Smooth muscle cell (in vitro differentiated cells): ENCODE data around the gene PHKB. TPM values are rescaled to one million over a fixed set of nuclear protein-coding genes. Genes with fewer than 3 reads are reported as not detected.

Source experiments
- DNase-seq: peaks from one replicate; lab custom pipeline; 2025; ENCODE audit not compliant: unreplicated experiment; lab: John Stamatoyannopoulos, UW
- H2AFZ ChIP-seq: fragments of 200-600 bp; sonication (generic); 2 replicates; pipeline ENCODE4 v1.6.0; 2016; ENCODE audit warnings: antibody characterized with exemption, low read depth, mild to moderate bottlenecking
- H3F3A ChIP-seq: fragments of 200-600 bp; sonication (generic); 2 replicates; pipeline ENCODE4 v1.6.0; 2017; ENCODE audit warnings: antibody characterized with exemption, low read depth
- H3K27ac ChIP-seq: fragments of 200-600 bp; sonication (generic); 2 replicates; pipeline ENCODE4 v1.5.1; 2016; ENCODE audit warnings: low read depth, mild to moderate bottlenecking
- H3K27me3 ChIP-seq: fragments of 200-600 bp; sonication (generic); 2 replicates; pipeline ENCODE4 v1.6.1; 2016; ENCODE audit warnings: low read depth, mild to moderate bottlenecking
- H3K36me3 ChIP-seq: fragments of 200-600 bp; sonication (generic); 2 replicates; pipeline ENCODE4 v1.5.1; 2016; ENCODE audit warnings: low read depth
- H3K4me1 ChIP-seq: fragments of 200-600 bp; sonication (generic); 2 replicates; pipeline ENCODE4 v1.5.1; 2016; ENCODE audit warnings: low read depth
- H3K4me2 ChIP-seq: fragments of 200-600 bp; sonication (generic); 2 replicates; pipeline ENCODE4 v1.6.0; 2016; ENCODE audit warnings: mild to moderate bottlenecking
- H3K4me3 ChIP-seq: fragments of 200-600 bp; sonication (generic); 2 replicates; pipeline ENCODE4 v1.5.1; 2016; ENCODE audit warnings: mild to moderate bottlenecking
- H3K79me2 ChIP-seq: fragments of 200-600 bp; sonication (generic); 2 replicates; pipeline ENCODE4 v1.6.0; 2016; ENCODE audit warnings: low read depth, mild to moderate bottlenecking
- H3K9ac ChIP-seq: fragments of 200-600 bp; sonication (generic); 2 replicates; pipeline ENCODE4 v1.6.0; 2016; ENCODE audit warnings: low read depth
- H3K9me3 ChIP-seq: fragments of 200-600 bp; sonication (generic); replicated peaks from 2 replicates; pipeline ENCODE4 v1.5.1; 2016; ENCODE audit warnings: low read depth
- H4K20me1 ChIP-seq: fragments of 200-600 bp; sonication (generic); 2 replicates; pipeline ENCODE4 v1.6.0; 2016; ENCODE audit warnings: low read depth
- WGBS: methylation state at CpG from one replicate; pipeline ENCODE4 v1.1.7; 2016; ENCODE audit warnings: low lambda C conversion rate; 5-methylcytosine and 5-hydroxymethylcytosine counted together
- polyA plus RNA-seq: library from polyadenylated mRNA; unstranded; fragments of >200 nt; fragmentation: Nextera tagmentation; extraction: Ambion mirVana; gene quantifications from 2 replicates; pipeline ENCODE4 v1.2.1, GENCODE V29; 2016
- total RNA-seq: library from RNA; depleted of rRNA; stranded (reverse); fragments of >200 nt; gene quantifications from 2 replicates; pipeline ENCODE4 v1.2.3, GENCODE V29; 2014
- TF ChIP-seq, protein P1 (sequence below): fragments of 200-600 bp; sonication (generic); IDR thresholded peaks from 2 replicates; pipeline ENCODE4 v1.5.1; 2017; ENCODE audit warnings: borderline replicate concordance, mild to moderate bottlenecking, antibody characterized with exemption; ENCODE audit not compliant: insufficient read depth, poor library complexity, severe bottlenecking

PHKB gene
- total and polyA plus RNA-seq, 2 experiments from 2014 or later: 11.4 to 30.3 TPM

DNA sequence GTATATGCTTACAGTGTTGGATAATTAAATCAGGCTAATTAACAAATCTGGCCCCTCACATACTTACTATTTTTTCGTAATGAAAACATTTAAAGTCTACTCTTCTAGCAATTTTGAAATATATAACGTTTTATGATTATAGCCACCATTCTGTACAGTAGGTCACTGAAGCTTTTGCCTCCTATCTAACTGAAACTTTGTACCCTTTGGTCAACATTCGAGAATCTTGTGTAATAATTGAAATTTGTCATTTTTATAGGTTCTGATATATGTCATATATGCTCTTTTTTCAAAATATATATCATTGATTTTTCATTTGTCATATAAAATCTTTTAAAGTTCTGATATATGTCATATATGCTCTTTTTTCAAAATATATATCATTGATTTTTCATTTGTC is 12.7 kb downstream of the PHKB start:
- no peaks in the 10 kb centered on the region for H3F3A ChIP-seq
- no peak overlapping the region for H2AFZ ChIP-seq
- no peaks in the 10 kb centered on the region for H3K4me1 ChIP-seq
- no peak overlapping the region for H3K4me2 ChIP-seq
- WGBS: 93% methylated on average over 3 of the region's 3 CpGs
- no peak for DNase-seq
- peaks cover 3% of the 10 kb centered on the region for H3K79me2 ChIP-seq
- no peak overlapping the region for H3K27ac ChIP-seq
- H3K9ac ChIP-seq: no peak overlapping the region
- TF ChIP-seq, protein P1, sequence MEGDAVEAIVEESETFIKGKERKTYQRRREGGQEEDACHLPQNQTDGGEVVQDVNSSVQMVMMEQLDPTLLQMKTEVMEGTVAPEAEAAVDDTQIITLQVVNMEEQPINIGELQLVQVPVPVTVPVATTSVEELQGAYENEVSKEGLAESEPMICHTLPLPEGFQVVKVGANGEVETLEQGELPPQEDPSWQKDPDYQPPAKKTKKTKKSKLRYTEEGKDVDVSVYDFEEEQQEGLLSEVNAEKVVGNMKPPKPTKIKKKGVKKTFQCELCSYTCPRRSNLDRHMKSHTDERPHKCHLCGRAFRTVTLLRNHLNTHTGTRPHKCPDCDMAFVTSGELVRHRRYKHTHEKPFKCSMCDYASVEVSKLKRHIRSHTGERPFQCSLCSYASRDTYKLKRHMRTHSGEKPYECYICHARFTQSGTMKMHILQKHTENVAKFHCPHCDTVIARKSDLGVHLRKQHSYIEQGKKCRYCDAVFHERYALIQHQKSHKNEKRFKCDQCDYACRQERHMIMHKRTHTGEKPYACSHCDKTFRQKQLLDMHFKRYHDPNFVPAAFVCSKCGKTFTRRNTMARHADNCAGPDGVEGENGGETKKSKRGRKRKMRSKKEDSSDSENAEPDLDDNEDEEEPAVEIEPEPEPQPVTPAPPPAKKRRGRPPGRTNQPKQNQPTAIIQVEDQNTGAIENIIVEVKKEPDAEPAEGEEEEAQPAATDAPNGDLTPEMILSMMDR: no peak
- no peaks in the 10 kb centered on the region for H4K20me1 ChIP-seq
- H3K36me3 ChIP-seq: no peaks in the 10 kb centered on the region
- no peaks in the 10 kb centered on the region for H3K9me3 ChIP-seq
- H3K4me3 ChIP-seq: no peak overlapping the region
- no peaks in the 10 kb centered on the region for H3K27me3 ChIP-seq

DNA sequence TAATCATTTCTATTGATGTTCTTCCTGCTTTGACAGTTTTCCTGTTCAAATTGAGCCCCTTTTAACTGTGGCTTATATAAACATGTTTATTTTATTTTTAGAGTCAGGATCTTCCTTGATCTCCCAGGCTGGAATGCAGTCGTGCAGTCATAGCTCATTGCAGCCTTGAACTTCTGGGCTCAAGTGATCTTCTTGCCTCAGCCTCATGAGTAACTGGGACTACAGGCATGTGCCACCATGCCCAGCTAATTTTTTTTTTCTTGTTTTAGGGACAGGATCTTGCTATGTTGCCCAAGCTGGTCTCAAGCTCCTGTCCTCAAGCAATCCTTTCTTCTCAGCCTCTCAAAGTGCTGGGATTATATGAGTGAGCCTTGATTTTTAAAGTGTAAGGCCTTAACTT is 14.7 kb downstream of the PHKB start:
- 12% methylated on average over 1 of the region's 1 CpG for WGBS
- Histone ChIP-seq H3K27ac (peak overlapping the region; percentile 37), H3K4me3 (no peak overlapping the region), H3K79me2 (peaks cover 3% of the 10 kb centered on the region), H3K9me3 (no peaks in the 10 kb centered on the region), H3K9ac (no peak overlapping the region), H3K36me3 (no peaks in the 10 kb centered on the region), H4K20me1 (no peaks in the 10 kb centered on the region), H3K4me2 (no peak overlapping the region), H3K27me3 (no peaks in the 10 kb centered on the region), H3K4me1 (no peaks in the 10 kb centered on the region), H3F3A (no peaks in the 10 kb centered on the region), H2AFZ (no peak overlapping the region)
- TF ChIP-seq, protein P1: no peak
- no peak for DNase-seq

DNA sequence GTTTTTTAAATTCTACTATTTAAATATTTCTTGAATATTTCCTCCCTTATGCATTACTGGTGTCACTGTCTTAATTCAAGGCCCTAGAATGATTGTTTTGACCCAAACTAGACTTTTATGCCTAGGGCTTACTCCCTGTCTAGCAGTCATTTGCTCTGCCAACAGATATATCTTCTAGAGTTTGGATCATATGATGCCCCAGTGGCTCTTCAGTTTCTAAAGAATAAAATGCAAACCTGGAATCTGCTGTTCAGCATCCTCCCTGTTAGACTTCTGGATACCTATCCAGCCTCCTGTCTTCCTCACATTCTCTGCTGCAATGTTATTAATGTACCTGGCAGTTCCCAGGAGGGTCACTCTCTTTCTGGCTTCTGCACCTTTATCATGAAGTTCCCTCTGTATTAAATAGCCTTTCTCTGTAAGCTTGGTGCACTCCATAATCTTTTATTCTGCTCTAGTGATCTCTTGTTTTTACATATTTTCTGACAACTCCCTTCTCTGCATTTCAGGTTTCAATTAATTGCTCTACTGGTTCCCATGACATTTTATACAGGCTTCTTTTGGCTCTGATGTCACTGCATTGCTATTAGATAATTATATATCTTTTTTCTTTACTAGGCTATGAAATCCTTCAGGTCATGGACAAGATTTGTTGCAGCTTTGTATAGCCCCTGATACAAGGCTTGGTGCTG is 15.7 kb downstream of the PHKB start:
- H3K9ac ChIP-seq: no peak overlapping the region
- peaks cover 3% of the 10 kb centered on the region for H3K79me2 ChIP-seq
- H3K4me3 ChIP-seq: no peak overlapping the region
- DNase-seq: no peak
- peak overlapping the region; percentile 4 for H3K27ac ChIP-seq
- no peak overlapping the region for H2AFZ ChIP-seq
- no peak overlapping the region for H3K4me2 ChIP-seq
- H3K9me3 ChIP-seq: no peaks in the 10 kb centered on the region
- no peaks in the 10 kb centered on the region for H3F3A ChIP-seq
- H3K4me1 ChIP-seq: no peaks in the 10 kb centered on the region
- no peaks in the 10 kb centered on the region for H4K20me1 ChIP-seq
- TF ChIP-seq, protein P1: no peak
- H3K36me3 ChIP-seq: no peaks in the 10 kb centered on the region
- H3K27me3 ChIP-seq: no peaks in the 10 kb centered on the region

DNA sequence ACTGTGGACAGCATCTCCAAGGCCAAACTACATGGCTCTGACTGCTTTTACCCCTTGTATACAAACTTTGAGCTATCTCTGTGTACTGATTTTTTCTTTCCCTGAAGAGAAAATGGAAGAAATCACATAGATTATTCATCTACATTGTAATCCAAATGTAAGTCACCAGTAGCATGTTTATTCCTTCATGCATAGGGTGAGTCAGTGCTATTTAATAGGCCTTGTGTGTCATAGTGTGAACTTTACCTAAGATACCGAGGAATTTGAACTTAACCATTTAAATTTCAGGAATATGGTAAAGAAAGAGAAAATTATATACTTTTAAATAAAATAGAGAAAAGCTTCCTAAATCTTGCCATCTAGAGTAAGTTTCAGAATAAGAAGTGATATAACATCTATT is 16.5 kb downstream of the PHKB start:
- H2AFZ ChIP-seq: no peak overlapping the region
- H3K9me3 ChIP-seq: no peaks in the 10 kb centered on the region
- no peaks in the 10 kb centered on the region for H3K27me3 ChIP-seq
- no peaks in the 10 kb centered on the region for H3F3A ChIP-seq
- TF ChIP-seq, protein P1: no peak
- H3K27ac ChIP-seq: peak overlapping the region; percentile 4
- WGBS: 73% methylated on average over 1 of the region's 1 CpG
- DNase-seq: no peak
- H3K4me2 ChIP-seq: no peak overlapping the region
- no peaks in the 10 kb centered on the region for H3K4me1 ChIP-seq
- no peak overlapping the region for H3K4me3 ChIP-seq
- H4K20me1 ChIP-seq: no peaks in the 10 kb centered on the region
- H3K9ac ChIP-seq: no peak overlapping the region
- no peaks in the 10 kb centered on the region for H3K36me3 ChIP-seq
- H3K79me2 ChIP-seq: peaks cover 3% of the 10 kb centered on the region
